GM18498 (cell line): ENCODE data around the gene ZDHHC18.

Source experiments
- ATAC-seq: cut with Tn5 transposase; IDR thresholded peaks from one replicate; pipeline ENCODE4 v1.9.1; 2021; ENCODE audit warnings: mild to moderate bottlenecking, moderate library complexity; ENCODE audit not compliant: unreplicated experiment

ZDHHC18 gene, protein sequence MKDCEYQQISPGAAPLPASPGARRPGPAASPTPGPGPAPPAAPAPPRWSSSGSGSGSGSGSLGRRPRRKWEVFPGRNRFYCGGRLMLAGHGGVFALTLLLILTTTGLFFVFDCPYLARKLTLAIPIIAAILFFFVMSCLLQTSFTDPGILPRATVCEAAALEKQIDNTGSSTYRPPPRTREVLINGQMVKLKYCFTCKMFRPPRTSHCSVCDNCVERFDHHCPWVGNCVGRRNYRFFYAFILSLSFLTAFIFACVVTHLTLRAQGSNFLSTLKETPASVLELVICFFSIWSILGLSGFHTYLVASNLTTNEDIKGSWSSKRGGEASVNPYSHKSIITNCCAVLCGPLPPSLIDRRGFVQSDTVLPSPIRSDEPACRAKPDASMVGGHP

DNA sequence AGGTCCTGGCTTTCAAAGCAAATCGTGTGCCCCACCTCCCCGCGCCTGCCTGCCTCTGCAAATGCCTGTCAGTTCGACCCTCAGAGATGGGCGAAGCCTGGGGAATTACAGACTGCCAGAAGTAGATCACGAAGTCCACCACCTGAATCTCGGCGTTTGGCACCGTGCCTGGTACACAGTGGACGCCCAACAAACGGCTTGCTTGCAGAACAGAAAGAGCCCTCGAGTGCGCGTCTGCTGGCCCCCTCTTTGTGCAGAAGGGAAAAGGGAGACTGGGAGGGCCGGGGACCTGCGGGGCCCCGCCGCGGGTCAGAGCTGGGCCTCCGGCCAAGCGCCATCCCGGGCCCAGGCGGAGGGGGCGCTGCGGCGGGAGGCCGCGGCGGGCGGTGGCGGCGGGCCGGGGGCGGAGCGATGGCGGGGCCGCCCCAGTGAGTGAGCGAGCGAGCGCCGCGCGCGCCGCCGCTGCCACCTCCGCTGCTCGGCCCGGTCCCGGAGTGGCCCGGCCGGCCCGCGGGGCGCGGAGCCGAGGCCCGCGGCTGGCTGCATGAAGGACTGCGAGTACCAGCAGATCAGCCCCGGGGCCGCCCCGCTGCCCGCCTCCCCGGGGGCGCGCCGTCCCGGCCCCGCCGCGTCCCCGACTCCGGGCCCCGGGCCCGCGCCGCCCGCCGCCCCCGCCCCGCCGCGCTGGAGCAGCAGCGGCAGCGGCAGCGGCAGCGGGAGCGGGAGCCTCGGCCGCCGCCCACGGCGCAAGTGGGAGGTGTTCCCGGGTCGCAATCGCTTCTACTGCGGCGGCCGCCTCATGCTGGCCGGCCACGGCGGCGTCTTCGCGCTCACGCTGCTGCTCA, at the start of gene ZDHHC18:
TSS of gene ZDHHC18 (plus strand) at position 428 of the 845 bp plus-strand sequence. CDS start at position 545, 117 bp downstream.
- peak; percentile 84 for ATAC-seq

DNA sequence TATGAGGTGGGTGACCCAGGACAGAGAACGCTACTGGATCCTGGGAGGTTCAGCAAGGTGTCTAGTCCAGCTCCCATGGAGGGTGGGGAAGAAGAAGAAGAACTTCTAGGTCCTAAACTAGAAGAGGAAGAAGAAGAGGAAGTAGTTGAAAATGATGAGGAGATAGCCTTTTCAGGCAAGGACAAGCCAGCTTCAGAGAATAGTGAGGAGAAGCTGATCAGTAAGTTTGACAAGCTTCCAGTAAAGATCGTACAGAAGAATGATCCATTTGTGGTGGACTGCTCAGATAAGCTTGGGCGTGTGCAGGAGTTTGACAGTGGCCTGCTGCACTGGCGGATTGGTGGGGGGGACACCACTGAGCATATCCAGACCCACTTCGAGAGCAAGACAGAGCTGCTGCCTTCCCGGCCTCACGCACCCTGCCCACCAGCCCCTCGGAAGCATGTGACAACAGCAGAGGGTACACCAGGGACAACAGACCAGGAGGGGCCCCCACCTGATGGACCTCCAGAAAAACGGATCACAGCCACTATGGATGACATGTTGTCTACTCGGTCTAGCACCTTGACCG, 47.3 kb upstream of the ZDHHC18 start:
- ATAC-seq: no peak

GRCh38 chr1:26780344-26780957, 46.0 kb upstream of the ZDHHC18 start:
- ATAC-seq: no peak

- no peak for ATAC-seq
Observed at GRCh38 chr1:26781206-26781825, 45.2 kb upstream of the ZDHHC18 start.

DNA sequence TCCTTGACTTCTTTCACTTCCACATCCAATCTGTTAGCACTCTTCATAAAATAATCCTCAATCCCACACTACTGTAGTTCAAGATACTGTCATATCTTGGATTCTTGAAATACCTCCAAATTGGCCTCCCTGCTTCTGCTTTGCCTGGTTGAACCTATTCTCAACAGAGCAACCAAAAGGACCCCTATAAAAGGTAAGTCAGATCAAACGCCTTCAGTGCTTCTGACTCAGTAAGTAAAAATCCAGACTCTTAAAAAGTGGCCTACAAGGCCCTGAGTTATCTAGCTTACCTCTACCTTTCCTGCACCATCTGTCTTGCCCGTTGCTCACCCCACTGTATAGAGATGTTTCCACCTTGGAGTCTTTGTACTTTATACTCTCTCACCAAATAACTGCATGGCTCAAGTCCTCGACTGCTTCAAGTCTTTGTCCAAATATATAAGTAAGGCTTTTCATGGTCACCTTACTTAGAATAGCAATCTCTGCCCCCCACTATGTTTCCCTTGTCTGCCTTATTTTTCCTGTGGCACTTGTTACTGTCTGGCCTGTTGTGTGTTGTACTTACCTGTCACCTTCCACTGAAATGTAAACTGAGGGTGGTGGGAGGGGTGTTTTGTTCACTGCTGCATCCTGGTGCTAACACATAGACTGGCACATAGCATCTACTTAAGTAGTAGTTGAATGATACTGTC, 43.8 kb upstream of the ZDHHC18 start:
- ATAC-seq: no peak

GRCh38 chr1:26783646-26784022, 42.9 kb upstream of the ZDHHC18 start:
- ATAC-seq: no peak

GRCh38 chr1:26784023-26784871, 42.2 kb upstream of the ZDHHC18 start:
- ATAC-seq: no peak

DNA sequence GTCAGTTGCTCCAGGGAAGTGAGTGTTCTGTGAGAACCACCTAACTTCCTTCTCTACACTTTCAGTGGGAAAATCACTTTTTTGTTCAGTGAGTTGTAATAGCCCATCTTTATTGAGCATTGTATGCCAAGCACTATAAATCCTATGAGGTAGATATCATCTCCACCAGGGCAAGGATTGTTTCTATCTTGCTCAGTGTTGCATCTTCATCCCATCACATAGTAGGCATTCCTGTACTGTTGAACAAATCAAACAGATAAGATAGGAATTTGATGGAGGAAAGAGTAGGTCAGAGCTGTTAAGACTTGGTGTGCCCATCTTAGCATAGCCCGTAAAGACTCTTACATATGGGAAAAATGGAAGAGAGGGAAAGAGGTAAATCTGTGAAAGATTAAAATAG, 41.6 kb upstream of the ZDHHC18 start:
- ATAC-seq: no peak

DNA sequence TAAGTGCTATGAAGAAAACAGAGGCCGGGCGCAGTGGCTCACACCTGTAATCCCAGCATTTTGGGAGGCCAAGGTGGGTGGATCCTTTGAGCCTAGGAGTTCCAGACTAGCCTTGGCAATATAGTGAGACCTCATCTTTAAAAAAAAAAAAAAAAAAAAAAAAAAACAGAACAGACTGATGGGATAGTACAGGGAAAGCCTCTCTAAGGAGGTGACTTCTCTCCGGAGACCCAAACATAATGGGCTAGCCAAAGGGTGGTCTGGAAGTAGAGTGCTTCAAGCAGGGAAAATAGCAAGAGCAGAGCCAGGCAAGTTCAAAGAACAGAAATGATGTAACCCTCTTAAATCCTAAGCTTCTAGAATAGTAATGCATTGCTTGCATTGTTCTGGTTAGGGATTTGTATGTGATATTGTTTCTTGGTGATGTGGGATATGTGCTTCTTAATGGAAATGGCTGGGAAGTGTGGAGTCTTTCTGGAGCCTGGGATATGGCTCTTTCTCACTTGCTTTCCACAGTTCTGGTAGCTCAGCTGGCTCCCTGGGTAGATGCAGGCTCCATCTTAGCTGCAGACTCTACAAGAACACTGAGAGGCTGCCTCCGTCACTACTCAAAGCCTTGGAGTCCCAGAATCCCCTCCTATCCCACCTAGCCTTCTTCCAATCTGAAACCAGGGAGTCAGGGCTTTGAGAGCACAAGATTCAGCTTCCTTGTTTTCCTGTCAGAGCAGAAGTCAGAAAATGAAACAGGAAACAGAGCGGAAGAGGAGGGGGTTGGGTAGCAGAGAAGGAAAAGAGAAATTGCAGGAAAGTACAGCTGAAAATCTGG, 40.7 kb upstream of the ZDHHC18 start:
- ATAC-seq: no peak

- peak; percentile 19 for ATAC-seq
Observed at GRCh38 chr1:26786437-26787380, 39.8 kb upstream of the ZDHHC18 start.

- ATAC-seq: peak; percentile 56
Observed at GRCh38 chr1:26787381-26787705, 39.1 kb upstream of the ZDHHC18 start.

DNA sequence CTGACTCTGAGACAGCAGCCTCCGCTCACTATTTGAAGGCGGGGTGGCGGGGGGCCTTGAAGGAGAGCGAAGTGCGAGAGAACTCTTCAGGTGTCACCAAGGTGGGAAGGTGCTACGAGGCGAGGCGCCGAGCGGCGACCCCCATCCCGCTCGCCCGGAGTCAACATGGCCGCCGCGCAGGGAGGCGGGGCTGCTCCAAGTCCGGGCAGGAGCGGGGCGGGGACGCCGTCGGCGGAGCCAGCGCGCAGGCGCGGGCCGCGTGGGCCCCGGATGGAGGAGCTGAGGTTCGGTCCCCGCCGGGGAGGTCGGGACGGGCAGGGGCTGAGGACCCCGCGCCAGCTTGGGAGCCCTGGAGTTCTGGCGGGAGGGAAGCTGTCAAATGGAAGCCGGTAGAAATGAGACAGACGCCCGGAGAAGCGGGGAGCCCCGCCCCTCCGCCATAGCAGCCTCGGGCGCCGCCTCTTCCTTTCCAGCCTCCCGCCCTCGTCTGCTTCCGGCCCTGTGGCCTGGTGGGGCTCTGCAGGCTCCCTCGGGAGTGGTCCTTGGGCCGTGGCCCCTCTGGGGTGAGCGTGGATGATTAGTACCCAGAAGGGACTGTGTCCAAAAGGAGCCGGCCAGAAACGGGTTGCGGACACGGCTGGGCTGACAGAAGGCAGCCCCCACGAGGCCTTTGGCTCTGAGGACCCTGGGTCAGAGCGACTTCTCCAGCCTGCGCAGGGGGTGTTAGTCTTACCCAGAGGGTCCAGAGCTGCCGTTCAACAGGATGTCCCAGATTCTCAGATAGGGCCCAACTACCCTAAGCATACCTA, 38.6 kb upstream of the ZDHHC18 start, which contains the start of gene PIGV:
TSS of gene PIGV (plus strand) at position 245 of the 809 bp plus-strand sequence. CDS start 2,866 bp downstream, outside the sequence.
- peak; percentile 64 for ATAC-seq

GRCh38 chr1:26788515-26788785, 38.0 kb upstream of the ZDHHC18 start:
- ATAC-seq: no peak

DNA sequence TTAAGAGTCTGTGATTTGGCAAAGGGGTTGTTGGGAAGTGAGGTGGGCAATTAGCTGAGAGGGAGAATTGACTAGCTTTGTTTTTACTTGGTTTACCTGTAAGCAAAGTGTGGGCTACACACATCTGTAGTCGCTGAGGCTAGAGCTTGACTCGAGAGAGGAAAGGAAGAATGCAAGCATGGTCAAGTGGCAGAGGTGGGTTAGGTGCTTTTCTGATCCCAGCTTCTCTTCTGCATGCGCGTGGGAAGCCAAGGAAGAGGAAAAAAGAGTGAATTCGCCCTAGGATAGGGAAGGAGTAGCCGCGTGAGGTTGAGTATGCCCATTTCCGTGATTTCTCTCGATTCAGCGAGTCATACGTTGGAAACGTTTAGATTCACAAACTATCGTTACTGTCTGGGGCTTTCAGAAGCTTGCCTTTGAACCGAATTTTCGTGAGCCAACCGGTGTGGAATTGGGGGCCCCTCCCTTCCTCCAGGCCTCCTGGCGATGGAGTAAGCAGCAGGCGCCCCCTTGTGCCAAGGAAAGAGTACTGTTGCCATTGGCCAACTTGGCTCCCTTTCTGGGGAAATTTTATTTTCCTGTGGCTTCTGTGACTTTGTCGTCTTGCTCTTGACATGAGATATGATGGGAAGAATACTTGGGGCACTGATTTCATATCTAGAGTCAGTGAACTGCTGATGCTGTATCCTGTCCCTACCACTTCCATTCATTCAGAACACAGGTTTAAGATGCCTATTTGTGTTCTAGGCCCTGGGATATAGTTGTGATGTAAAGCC, 37.5 kb upstream of the ZDHHC18 start:
- ATAC-seq: no peak

- ATAC-seq: no peak
Observed at GRCh38 chr1:26789612-26789865, 36.9 kb upstream of the ZDHHC18 start.

GRCh38 chr1:26789931-26790330, 36.6 kb upstream of the ZDHHC18 start:
- no peak for ATAC-seq
